ENCODE data around the gene LRRTM4. TPM values are rescaled to one million over a fixed set of nuclear protein-coding genes. Genes with fewer than 3 reads are reported as not detected.
"Not testable (repeated sequence)": the region's sequence is repeated elsewhere in the genome, so short reads cannot be mapped to it uniquely, and the experiment has no call there.

The LRRTM4 gene
- total RNA-seq, 2 experiments from 2014 or later, result not detected

GRCh38 chr2:77210725-77211124 lies 311.5 kb downstream of the LRRTM4 start:
- Mint-ChIP-seq H3K27ac (no peak overlapping the region), H3K9me3 (ENCODE audit: low read depth) (peaks cover 7% of the 10 kb centered on the region), H3K36me3 (no peaks in the 10 kb centered on the region), H3K27me3 (no peaks in the 10 kb centered on the region), H3K4me3 (no peak overlapping the region), H3K4me1 (no peaks in the 10 kb centered on the region)
- ATAC-seq, result no peak
- DNase-seq, result no peak
- CTCF ChIA-PET, result no interaction called here

GRCh38 chr2:77207331-77207730 lies 314.8 kb downstream of the LRRTM4 start:
- CTCF ChIA-PET, result no interaction called here
- H3K4me1 Mint-ChIP-seq, result no peaks in the 10 kb centered on the region
- ATAC-seq, result no peak

GRCh38 chr2:77201755-77202154 lies 320.4 kb downstream of the LRRTM4 start:
- Mint-ChIP-seq H3K27ac (no peak overlapping the region), H3K27me3 (no peaks in the 10 kb centered on the region)
- CTCF ChIA-PET, result no interaction called here

More at GRCh38 chr2:77207331-77207730, 314.8 kb downstream of the LRRTM4 start:
- Mint-ChIP-seq H3K27me3 (no peaks in the 10 kb centered on the region), H3K36me3 (no peaks in the 10 kb centered on the region), H3K4me3 (no peak overlapping the region), H3K27ac (no peak overlapping the region), H3K9me3 (ENCODE audit: low read depth) (peaks cover 4% of the 10 kb centered on the region)
- no peak for DNase-seq

GRCh38 chr2:77199411-77199810 lies 322.8 kb downstream of the LRRTM4 start:
- no peak overlapping the region for H3K27ac Mint-ChIP-seq
- H3K9me3 Mint-ChIP-seq (ENCODE audit: low read depth), result no peaks in the 10 kb centered on the region
- no peaks in the 10 kb centered on the region for H3K4me1 Mint-ChIP-seq
- CTCF ChIA-PET, result no interaction called here
- no peaks in the 10 kb centered on the region for H3K36me3 Mint-ChIP-seq
- no peak overlapping the region for H3K4me3 Mint-ChIP-seq
- H3K27me3 Mint-ChIP-seq, result no peaks in the 10 kb centered on the region
- no peak for DNase-seq
- no peak for ATAC-seq

More at GRCh38 chr2:77201755-77202154, 320.4 kb downstream of the LRRTM4 start:
- Mint-ChIP-seq H3K9me3 (ENCODE audit: low read depth) (peaks cover 3% of the 10 kb centered on the region), H3K4me1 (no peaks in the 10 kb centered on the region), H3K36me3 (no peaks in the 10 kb centered on the region), H3K4me3 (no peak overlapping the region)
- DNase-seq, result no peak
- ATAC-seq, result no peak

GRCh38 chr2:77193858-77194448 lies 328.2 kb downstream of the LRRTM4 start:
- Mint-ChIP-seq H3K36me3 (no peaks in the 10 kb centered on the region), H3K4me1 (no peaks in the 10 kb centered on the region), H3K27me3 (no peaks in the 10 kb centered on the region), H3K4me3 (no peak overlapping the region), H3K9me3 (ENCODE audit: low read depth) (peaks cover 4% of the 10 kb centered on the region), H3K27ac (no peak overlapping the region)
- ATAC-seq, result no peak
- DNase-seq, result no peak
- CTCF ChIA-PET, result no interaction called here

GRCh38 chr2:77192811-77193289 lies 329.3 kb downstream of the LRRTM4 start:
- DNase-seq (no peak), ATAC-seq (no peak)
- H3K9me3 Mint-ChIP-seq (ENCODE audit: low read depth), result peaks cover 11% of the 10 kb centered on the region
- H3K36me3 Mint-ChIP-seq, result no peaks in the 10 kb centered on the region
- H3K27ac Mint-ChIP-seq, result no peak overlapping the region
- no peaks in the 10 kb centered on the region for H3K27me3 Mint-ChIP-seq
- H3K4me1 Mint-ChIP-seq, result no peaks in the 10 kb centered on the region
- no peak overlapping the region for H3K4me3 Mint-ChIP-seq
- CTCF ChIA-PET, result no interaction called here

- ATAC-seq (no peak), DNase-seq (no peak)
- no peaks in the 10 kb centered on the region for H3K4me1 Mint-ChIP-seq
- no peak overlapping the region for H3K4me3 Mint-ChIP-seq
- CTCF ChIA-PET, result no interaction called here
- H3K36me3 Mint-ChIP-seq, result no peaks in the 10 kb centered on the region
- H3K27me3 Mint-ChIP-seq, result no peaks in the 10 kb centered on the region
- peaks cover 11% of the 10 kb centered on the region for H3K9me3 Mint-ChIP-seq (ENCODE audit: low read depth)
- no peak overlapping the region for H3K27ac Mint-ChIP-seq
Measured at GRCh38 chr2:77191665-77192064, 330.5 kb downstream of the LRRTM4 start.

GRCh38 chr2:77190721-77191346 lies 331.3 kb downstream of the LRRTM4 start:
- Mint-ChIP-seq H3K4me1 (no peaks in the 10 kb centered on the region), H3K4me3 (no peak overlapping the region), H3K36me3 (no peaks in the 10 kb centered on the region), H3K27me3 (no peaks in the 10 kb centered on the region), H3K27ac (no peak overlapping the region), H3K9me3 (ENCODE audit: low read depth) (peaks cover 15% of the 10 kb centered on the region)
- no peak for DNase-seq
- no peak for ATAC-seq
- CTCF ChIA-PET, result no interaction called here

- no peaks in the 10 kb centered on the region for H3K27me3 Mint-ChIP-seq
- CTCF ChIA-PET, result no interaction called here
Measured at GRCh38 chr2:77185052-77185451, 337.1 kb downstream of the LRRTM4 start.

GRCh38 chr2:77179297-77179696 lies 342.9 kb downstream of the LRRTM4 start:
- Mint-ChIP-seq H3K9me3 (ENCODE audit: low read depth) (peaks cover 13% of the 10 kb centered on the region), H3K4me1 (no peaks in the 10 kb centered on the region), H3K27me3 (no peaks in the 10 kb centered on the region)

More at GRCh38 chr2:77185052-77185451, 337.1 kb downstream of the LRRTM4 start:
- DNase-seq (no peak), ATAC-seq (no peak)
- Mint-ChIP-seq H3K9me3 (ENCODE audit: low read depth) (peaks cover 24% of the 10 kb centered on the region), H3K4me1 (no peaks in the 10 kb centered on the region), H3K27ac (no peak overlapping the region), H3K36me3 (no peaks in the 10 kb centered on the region), H3K4me3 (no peak overlapping the region)

GRCh38 chr2:77175266-77175780 lies 346.9 kb downstream of the LRRTM4 start:
- H3K27ac Mint-ChIP-seq; H3K36me3 Mint-ChIP-seq; H3K4me1 Mint-ChIP-seq; H3K27me3 Mint-ChIP-seq; DNase-seq; H3K4me3 Mint-ChIP-seq; CTCF ChIA-PET; ATAC-seq; H3K9me3 Mint-ChIP-seq (ENCODE audit: low read depth): not testable (repeated sequence)

More at GRCh38 chr2:77179297-77179696, 342.9 kb downstream of the LRRTM4 start:
- Mint-ChIP-seq H3K36me3 (no peaks in the 10 kb centered on the region), H3K4me3 (no peak overlapping the region), H3K27ac (no peak overlapping the region)
- no peak for ATAC-seq
- no peak for DNase-seq
- CTCF ChIA-PET, result no interaction called here

GRCh38 chr2:77169426-77169825 lies 352.8 kb downstream of the LRRTM4 start:
- Mint-ChIP-seq H3K4me3 (no peak overlapping the region), H3K36me3 (no peaks in the 10 kb centered on the region), H3K27ac (no peak overlapping the region), H3K9me3 (ENCODE audit: low read depth) (peaks cover 15% of the 10 kb centered on the region), H3K27me3 (no peaks in the 10 kb centered on the region), H3K4me1 (no peaks in the 10 kb centered on the region)
- CTCF ChIA-PET, result no interaction called here
- no peak for DNase-seq
- ATAC-seq, result no peak

GRCh38 chr2:77164021-77164420 lies 358.2 kb downstream of the LRRTM4 start:
- H3K27me3 Mint-ChIP-seq, H3K27ac Mint-ChIP-seq, H3K36me3 Mint-ChIP-seq, DNase-seq, ATAC-seq, H3K4me3 Mint-ChIP-seq, CTCF ChIA-PET, H3K4me1 Mint-ChIP-seq: not testable (repeated sequence)
- peaks cover 16% of the 10 kb centered on the region for H3K9me3 Mint-ChIP-seq (ENCODE audit: low read depth)

- no peak for ATAC-seq
- peaks cover 13% of the 10 kb centered on the region for H3K9me3 Mint-ChIP-seq (ENCODE audit: low read depth)
- H3K36me3 Mint-ChIP-seq, result no peaks in the 10 kb centered on the region
- no peaks in the 10 kb centered on the region for H3K27me3 Mint-ChIP-seq
- H3K27ac Mint-ChIP-seq, result no peak overlapping the region
- no peaks in the 10 kb centered on the region for H3K4me1 Mint-ChIP-seq
- CTCF ChIA-PET, result no interaction called here
- H3K4me3 Mint-ChIP-seq, result no peak overlapping the region
- no peak for DNase-seq
Measured at GRCh38 chr2:77161009-77161408, 361.2 kb downstream of the LRRTM4 start.
